ENCODE data around the gene BAIAP3.
"Not testable (repeated sequence)": the region's sequence is repeated elsewhere in the genome, so short reads cannot be mapped to it uniquely, and the experiment has no call there.

The BAIAP3 gene, protein sequence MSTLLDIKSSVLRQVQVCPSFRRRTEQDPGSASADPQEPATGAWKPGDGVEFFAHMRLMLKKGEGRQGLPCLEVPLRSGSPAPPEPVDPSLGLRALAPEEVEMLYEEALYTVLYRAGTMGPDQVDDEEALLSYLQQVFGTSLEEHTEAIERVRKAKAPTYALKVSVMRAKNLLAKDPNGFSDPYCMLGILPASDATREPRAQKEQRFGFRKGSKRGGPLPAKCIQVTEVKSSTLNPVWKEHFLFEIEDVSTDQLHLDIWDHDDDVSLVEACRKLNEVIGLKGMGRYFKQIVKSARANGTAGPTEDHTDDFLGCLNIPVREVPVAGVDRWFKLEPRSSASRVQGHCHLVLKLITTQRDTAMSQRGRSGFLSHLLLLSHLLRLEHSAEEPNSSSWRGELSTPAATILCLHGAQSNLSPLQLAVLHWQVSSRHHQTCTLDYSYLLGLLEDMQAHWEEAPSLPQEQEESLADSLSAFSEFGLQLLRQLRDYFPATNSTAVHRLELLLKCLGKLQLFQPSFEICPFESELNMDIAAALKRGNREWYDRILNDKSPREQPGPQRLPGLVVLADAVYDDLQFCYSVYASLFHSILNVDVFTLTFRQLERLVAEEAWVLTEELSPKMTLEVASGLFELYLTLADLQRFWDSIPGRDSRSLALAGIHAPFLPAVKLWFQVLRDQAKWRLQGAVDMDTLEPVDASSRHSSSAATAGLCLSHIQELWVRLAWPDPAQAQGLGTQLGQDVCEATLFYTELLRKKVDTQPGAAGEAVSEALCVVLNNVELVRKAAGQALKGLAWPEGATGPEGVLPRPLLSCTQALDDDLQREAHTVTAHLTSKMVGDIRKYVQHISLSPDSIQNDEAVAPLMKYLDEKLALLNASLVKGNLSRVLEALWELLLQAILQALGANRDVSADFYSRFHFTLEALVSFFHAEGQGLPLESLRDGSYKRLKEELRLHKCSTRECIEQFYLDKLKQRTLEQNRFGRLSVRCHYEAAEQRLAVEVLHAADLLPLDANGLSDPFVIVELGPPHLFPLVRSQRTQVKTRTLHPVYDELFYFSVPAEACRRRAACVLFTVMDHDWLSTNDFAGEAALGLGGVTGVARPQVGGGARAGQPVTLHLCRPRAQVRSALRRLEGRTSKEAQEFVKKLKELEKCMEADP

DNA sequence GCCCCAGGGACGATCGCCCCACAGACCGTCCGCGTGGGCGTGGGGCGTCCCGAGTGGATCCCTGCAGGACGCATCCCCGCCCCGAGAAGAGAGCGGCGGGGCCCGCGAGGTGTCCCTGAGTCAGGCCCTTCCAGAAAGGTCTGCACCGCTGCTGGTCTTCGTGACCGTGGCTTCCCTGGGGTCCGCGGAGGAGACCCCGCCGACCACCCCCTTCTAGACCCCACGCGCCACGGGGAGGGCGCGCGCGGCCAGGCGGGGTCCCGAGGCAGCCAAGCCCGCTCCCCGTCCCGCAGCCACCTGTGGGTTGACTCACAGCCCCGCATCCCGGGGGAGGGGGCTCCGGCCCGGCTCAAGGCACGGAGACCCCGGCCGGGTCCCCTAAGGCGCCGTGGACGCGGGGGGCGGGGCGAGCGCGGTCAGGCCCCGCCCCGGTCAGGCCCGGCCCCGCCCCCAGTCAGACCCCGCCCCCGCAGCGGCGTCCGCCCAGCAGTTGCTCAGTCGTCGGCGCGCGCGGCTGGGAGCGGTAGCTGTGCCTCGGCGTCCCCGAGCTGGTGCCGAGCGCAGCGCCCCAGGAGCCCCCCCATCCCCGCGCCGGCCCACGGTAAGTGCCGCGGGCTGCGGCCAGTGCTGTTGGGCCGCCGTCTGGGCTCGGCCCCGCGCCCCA is at the start of gene BAIAP3:
Gene BAIAP3 (plus strand): TSS at position 497 of the 664 bp plus-strand sequence. CDS start 4,905 bp downstream, outside the sequence.
- peak; percentile 82 for DNase-seq (ENCODE audit: low spot score)

- no peak for DNase-seq (ENCODE audit: low spot score)
Measured at GRCh38 chr16:1283996-1284616, 49.3 kb upstream of the BAIAP3 start.

- no peak for DNase-seq (ENCODE audit: low spot score)
Measured at GRCh38 chr16:1285669-1286512, 47.6 kb upstream of the BAIAP3 start.

- DNase-seq (ENCODE audit: low spot score), result no peak
Measured at GRCh38 chr16:1286513-1287094, 46.8 kb upstream of the BAIAP3 start.

GRCh38 chr16:1287982-1288670 is 45.3 kb upstream of the BAIAP3 start:
- DNase-seq (ENCODE audit: low spot score), result no peak

GRCh38 chr16:1288813-1289476 is 44.5 kb upstream of the BAIAP3 start:
- peak; percentile 63 for DNase-seq (ENCODE audit: low spot score)

- DNase-seq (ENCODE audit: low spot score), result no peak
Measured at GRCh38 chr16:1289477-1289866, 44.0 kb upstream of the BAIAP3 start.

DNA sequence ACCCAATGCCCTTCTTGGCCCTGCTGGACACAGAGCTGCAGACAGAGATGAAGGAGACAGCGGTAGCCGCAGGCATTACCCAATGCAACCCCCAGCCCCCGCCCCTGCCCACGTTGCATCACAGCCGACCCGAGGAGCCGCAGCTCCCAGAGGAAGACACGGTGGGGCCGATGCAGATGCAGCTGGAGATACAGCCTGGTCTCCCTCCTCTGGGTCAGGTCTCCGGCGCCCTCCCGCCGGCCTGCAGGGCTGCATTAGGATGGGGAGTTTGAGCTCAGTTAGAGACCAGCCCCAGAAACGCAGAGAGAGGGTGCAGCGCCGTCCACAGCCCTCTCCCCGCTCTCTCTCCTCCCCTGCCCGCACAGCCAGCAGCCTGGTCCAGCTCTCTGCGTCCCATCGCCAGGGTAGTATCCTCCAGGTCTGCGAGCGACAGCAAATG is 43.4 kb upstream of the BAIAP3 start:
- no peak for DNase-seq (ENCODE audit: low spot score)

GRCh38 chr16:1290860-1291575 is 42.4 kb upstream of the BAIAP3 start:
- no peak for DNase-seq (ENCODE audit: low spot score)

DNA sequence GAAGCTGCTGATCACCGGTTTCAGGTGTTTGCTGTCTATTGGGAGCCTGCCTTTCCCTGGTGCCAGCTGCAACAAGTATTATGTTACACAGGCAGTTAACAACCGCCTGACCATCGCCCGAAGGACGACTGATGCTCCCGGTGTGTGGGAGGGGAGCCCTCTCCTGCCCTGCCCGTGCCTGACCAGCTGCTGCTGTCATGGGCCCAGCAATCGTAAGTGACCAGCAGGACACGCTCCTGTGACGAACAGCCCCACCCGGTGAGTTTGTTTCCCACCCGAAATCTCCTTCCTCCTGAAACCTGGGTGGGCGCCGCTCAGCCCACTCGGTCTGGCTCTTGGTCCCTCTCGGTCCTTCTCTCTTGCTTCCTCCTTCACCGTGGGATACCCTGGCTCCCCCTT is 41.9 kb upstream of the BAIAP3 start:
- DNase-seq (ENCODE audit: low spot score), result no peak

DNA sequence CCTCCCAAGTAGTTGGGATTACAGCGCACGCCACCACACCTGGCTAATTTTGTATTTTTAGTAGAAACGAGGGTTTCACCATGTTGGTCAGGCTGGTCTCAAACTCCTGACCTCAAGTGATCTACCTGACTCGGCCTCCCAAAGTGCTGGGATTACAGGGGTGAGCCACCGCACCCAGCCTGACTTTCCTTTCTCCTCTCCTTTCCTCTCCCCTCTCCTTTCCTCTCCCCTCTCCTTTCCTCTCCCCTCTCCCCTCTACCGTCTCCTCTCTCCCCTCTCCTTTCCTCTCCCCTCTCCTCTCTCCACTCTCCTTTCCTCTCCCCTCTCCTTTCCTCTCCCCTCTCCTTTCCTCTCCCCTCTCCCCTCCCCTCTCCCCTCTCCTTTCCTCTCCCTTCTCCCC is 41.2 kb upstream of the BAIAP3 start:
- DNase-seq (ENCODE audit: low spot score), result not testable (repeated sequence)

GRCh38 chr16:1292808-1293207 is 40.6 kb upstream of the BAIAP3 start:
- DNase-seq (ENCODE audit: low spot score), result not testable (repeated sequence)

- no peak for DNase-seq (ENCODE audit: low spot score)
Measured at GRCh38 chr16:1293921-1294656, 39.4 kb upstream of the BAIAP3 start.

GRCh38 chr16:1295465-1295864 is 38.0 kb upstream of the BAIAP3 start:
- no peak for DNase-seq (ENCODE audit: low spot score)

- DNase-seq (ENCODE audit: low spot score), result not testable (repeated sequence)
Measured at GRCh38 chr16:1296688-1297017, 36.8 kb upstream of the BAIAP3 start.

DNA sequence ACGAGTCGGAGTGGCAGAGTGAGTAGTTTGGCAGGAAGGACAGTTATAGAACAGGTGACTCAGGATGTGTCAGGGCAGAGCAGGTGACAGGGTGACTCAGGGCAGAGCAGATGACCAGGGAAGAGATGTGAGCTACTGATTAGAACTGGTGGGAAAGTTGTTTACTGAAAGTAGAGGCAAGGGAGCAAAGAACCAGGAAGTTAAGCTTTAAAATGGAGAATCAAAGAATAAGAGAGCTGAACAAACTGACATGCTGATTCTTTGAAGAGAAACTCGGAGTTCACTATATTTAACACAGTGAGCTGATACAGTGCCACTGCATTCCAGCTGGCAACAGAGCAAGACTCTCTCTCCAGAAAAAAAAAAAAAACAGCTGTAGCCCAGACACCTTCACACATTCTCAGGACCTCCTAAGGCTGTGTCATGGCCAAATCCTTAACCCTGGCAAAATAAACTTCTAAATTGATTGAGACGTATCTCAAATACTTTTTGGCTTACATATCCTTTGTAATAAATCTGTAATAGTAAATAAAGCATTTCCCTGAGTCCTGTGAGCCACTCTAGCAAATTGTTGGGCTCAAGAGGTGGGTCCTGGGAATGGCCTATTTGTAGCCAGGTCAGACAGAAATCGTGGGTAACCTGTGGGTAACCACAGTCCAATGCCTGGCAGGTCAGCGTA is 36.3 kb upstream of the BAIAP3 start:
- no peak for DNase-seq (ENCODE audit: low spot score)

- DNase-seq (ENCODE audit: low spot score), result no peak
Measured at GRCh38 chr16:1298406-1298805, 35.0 kb upstream of the BAIAP3 start.
